GM21360 (cell line): Measurements from ENCODE around the gene EIF2D.

Experiments
- ATAC-seq: cut with Tn5 transposase; IDR thresholded peaks from one replicate; pipeline ENCODE4 v1.9.1; 2021; ENCODE audit warnings: mild to moderate bottlenecking, moderate library complexity; ENCODE audit not compliant: unreplicated experiment

The EIF2D gene

GRCh38 chr1:206554211-206554610, 58.1 kb downstream of the EIF2D start:
- ATAC-seq: no peak

GRCh38 chr1:206551986-206552326, 60.3 kb downstream of the EIF2D start:
- ATAC-seq: no peak

- ATAC-seq: no peak
Observed at GRCh38 chr1:206551296-206551985, 60.8 kb downstream of the EIF2D start.

- no peak for ATAC-seq
Observed at GRCh38 chr1:206550446-206550845, 61.8 kb downstream of the EIF2D start.

GRCh38 chr1:206547104-206547503, 65.2 kb downstream of the EIF2D start:
- no peak for ATAC-seq

GRCh38 chr1:206545351-206545750, 66.9 kb downstream of the EIF2D start:
- no peak for ATAC-seq

GRCh38 chr1:206544562-206545257, 67.6 kb downstream of the EIF2D start:
- no peak for ATAC-seq
